NCI-H1092 (cell line): ENCODE data around the gene SPEM2.

Experiments used
- DNase-seq: peaks from one replicate; lab custom pipeline; 2025; lab: John Stamatoyannopoulos, UW

The SPEM2 gene

DNA sequence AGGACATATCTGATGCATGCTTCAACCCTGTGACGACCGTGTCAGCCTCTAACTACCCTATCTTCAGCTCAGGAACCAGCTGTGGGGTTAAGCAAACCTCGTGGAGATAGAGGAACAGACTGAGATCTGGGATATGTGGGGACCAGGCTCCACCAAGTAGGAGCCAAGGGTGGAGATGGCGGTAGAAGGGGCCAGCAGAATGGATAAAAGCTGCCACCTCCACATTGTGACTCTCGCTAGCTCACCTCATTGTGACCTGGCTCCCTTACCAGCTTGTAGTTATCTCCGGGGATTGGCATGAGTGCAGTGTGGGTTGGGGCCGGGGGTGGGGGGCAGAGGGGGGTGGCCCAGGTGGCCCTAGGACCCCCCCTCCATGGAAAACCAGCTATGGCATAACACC lies at the start of gene SPEM2:
SPEM2 (plus strand) TSS at position 301 of the 400 bp plus-strand sequence; CDS start at position 374, 73 bp downstream.
- DNase-seq: no peak

DNA sequence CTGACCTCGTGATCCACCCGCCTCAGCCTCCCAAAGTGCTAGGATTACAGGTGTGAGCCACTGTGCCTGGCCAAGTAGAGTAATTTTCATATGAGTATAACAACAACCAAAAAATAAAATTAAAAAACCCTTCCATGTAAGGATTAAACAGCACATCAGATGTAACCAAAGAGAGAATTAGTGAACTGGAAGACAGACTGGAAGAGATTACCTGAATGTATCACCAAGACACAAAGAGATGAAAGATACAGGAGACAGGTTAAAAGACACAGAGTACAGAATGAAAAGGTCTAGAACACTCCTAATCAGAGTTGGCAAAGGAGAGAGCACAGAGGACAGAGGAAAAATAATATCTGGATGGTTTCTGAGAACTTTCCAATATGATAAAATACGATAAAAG lies 46.3 kb upstream of the SPEM2 start:
- no peak for DNase-seq

DNA sequence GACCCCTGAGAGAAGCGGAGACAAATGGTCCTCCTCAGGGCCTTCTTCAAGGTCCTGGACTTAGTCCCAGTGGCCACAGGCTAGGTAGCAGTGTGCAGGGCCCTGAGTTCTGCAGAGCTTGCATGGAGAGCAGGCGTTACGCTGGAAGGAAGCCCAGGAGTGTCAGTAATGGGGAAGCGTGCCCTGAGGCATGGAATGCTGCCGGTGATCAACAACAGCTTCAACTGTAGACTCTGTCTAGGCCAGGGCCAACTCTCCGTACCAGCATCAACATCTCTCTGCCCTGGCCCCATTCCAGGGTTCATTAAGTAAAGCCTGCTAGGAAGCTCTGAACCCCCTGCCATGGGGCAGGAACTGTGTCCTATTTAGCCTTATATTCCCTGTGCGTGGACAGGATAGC lies 45.1 kb upstream of the SPEM2 start:
- DNase-seq: no peak

DNA sequence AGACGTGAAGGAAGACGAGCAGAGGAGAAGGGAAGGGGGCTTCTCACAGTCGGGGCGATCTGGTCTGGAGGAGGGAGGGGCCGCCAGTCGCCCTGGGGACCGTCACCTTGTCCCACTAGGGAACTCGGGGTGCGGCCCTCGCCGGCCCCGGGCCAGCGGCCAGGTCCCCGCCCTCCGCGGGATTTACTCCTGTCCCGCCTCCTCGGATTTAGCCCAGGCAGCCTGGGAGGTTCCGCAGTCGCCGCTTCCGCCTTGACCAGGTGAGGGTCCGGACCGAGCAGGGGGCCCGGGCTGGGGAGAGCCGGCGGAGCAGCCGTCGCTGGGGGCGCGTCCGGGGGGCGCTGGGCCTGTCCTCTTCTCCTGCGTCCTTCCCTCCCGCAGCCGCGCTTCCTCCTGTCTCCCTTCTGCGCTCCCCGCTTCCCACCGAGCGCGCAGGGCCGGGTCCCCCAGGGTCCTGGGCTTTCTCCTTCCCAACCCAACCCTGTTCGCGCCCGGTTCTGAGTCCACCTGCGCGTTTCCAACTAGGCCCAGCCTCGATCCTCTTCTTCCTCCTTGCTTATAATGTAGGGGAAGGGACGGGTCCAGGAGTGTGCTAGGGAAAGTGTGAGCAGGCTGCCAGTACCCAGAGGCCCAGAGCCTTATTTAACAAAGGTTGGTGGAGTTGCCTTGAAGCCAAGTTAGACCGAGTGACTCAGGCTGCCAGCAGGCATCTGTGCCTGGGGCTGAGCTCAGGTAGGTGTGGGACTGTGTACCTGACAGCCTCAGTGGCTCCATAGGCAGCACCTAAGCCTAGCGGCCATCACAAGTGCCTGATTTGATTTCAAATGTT lies 44.3 kb upstream of the SPEM2 start, which contains the start of gene TNK1:
TNK1 (plus strand) TSS at position 235 of the 829 bp plus-strand sequence. CDS start 1,838 bp downstream, outside the sequence.
- no peak for DNase-seq

DNA sequence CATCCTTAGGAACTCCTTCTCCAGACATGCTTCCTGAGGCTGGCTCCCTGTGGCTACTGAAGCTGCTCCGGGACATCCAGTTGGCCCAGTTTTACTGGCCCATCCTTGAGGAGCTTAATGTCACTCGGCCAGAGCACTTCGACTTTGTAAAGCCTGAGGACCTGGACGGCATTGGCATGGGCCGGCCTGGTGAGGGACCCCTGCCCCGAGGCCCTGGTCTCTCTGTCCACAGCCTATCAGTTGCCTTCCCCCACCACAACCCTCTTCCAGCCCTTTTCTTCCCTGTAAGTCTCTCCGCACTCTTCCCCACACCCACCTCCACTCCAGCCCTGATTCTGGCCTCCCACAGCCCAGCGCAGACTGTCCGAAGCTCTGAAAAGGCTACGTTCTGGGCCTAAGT lies 42.5 kb upstream of the SPEM2 start:
- DNase-seq: no peak

DNA sequence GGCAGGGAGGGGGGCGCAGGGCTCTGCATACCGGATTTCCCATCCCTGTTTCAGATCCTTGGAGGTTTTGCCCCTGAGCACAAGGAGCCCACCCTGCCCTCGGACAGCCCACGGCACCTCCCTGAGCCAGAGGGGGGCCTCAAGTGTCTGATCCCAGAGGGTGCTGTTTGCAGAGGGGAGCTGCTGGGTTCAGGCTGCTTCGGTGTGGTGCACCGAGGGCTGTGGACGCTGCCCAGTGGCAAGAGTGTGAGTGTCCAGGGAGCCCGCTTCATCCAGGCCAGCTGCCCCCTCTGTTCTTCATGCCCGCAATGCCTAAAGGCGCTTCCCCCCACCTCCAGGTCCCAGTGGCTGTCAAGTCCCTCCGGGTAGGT lies 42.1 kb upstream of the SPEM2 start:
- DNase-seq: no peak

DNA sequence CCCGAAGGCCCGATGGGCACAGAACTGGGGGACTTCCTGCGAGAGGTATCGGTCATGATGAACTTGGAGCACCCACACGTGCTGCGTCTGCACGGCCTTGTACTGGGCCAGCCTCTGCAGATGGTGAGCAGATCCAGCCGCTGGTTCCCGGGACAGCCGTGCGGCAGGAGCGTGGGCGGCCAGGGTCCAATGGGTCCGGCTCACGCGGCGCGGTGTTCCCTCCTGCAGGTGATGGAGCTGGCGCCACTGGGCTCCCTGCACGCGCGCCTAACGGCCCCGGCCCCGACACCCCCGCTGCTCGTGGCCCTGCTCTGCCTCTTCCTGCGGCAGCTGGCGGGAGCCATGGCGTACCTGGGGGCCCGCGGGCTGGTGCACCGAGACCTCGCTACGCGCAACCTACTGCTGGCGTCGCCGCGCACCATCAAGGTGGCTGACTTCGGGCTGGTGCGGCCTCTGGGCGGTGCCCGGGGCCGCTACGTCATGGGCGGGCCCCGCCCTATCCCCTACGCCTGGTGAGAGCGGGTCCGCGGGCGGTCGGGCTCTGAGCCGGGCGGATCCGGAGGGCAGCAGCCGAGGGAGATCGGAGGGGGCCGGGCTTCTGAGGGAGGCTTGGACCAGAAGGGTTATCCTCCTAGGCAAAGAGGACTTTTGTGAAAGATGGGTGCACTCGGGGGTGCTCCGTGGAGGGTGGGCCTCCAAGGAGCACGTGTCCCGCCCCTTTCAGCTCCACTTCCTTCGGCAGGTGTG lies 41.5 kb upstream of the SPEM2 start:
- DNase-seq: peak; percentile 44

DNA sequence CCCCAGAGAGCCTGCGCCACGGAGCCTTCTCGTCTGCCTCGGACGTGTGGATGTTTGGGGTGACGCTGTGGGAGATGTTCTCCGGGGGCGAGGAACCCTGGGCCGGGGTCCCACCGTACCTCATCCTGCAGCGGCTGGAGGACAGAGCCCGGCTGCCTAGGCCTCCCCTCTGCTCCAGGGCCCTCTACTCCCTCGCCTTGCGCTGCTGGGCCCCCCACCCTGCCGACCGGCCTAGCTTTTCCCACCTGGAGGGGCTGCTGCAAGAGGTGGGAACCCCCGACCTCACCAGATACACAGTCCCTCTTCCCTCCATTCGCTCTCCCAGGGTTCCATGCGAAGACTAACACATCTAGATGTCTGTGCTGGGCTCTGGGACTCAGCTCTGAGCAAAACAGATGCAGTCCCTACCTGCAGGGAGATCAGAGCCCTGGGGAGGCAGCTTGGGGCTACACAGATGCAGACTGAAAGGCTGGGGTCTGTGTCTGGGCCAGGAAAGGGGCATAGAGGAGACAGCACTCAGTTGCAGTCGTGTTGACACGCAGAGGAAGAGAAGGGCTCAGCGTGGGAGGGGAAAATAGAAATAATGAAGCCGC lies 40.8 kb upstream of the SPEM2 start:
- DNase-seq: no peak

DNA sequence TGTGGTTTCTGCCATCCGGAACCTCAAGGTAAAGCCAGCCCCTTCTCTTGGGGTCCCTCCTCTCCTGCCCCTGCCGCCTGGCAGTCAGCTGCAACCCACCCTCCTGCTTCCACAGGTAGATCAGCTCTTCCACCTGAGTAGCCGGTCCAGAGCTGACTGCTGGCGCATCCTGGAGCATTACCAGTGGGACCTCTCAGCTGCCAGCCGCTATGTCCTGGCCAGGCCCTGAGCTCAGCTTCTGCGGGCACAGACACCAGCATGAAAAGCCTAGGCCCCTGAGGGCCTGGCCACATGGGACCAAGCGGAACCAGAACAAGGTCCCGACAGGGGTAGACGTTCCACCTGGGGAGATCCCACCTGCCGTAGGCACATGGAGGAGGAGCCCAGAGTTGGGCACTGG lies 36.6 kb upstream of the SPEM2 start:
- DNase-seq: no peak

DNA sequence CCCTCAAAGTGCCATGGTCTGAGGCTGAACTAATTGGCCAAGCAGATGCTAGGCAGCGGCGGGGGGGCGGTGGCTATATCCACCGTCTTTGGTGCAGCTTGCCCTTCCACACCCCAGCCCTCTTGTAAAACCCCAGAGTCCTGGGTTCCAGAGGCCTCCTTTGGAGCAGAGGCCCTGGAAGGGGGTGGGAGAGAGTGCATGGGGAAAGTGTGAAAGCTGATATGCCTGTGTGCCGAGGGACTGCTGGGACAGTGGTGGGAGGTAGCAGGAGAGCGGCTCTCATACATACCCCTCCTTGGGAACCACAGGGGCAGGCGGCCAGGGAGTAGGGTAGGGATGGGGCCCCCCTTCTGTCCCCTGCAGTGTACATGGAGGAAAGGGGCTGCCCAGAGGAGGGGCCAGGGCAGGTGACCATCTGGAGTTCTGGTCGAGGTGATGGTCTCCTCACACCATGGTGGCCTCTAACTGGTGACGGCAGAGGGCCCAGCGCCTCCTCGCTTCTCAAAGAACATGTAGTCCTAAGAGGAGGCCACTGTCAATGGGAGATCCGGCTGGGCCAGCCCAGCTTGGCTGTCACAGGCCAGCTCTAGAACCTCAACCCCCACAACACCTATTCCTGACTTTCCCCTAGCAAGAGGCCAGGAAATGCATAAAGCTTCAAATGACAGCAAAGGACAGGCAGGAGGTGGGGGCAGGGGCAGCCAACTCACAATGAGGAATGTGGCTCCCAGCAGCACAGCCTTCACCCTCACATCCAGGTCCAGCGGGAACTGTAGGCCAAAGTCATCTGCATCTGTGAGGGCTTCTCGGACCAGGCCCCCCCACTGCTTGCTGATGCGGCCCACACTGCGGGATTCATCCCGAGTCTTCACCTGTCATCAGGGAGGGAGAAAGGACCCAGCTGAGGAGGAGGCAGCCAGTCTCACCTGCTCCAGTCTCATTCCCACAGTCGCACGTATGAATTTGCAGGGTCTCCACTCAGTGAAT lies 35.2 kb upstream of the SPEM2 start:
- DNase-seq: no peak

DNA sequence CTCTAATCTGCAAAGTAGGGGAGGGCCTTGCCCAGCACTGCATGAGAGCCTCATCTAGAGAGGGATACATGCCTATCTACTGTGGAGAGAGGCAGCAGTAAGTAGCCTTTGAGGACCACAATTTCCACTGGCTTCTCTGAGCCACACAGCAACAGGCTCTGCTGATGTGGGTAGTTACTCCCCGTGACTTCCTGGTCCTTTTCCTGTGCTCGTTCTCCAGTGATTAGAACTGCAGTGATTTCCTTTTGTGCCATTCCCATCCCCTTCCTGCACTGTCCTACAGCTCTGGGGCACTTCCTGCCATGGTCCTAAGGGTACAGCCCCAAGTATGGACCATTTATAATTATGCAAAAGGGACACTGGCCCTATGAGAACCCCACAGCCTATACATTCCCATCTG lies 34.1 kb upstream of the SPEM2 start:
- no peak for DNase-seq

DNA sequence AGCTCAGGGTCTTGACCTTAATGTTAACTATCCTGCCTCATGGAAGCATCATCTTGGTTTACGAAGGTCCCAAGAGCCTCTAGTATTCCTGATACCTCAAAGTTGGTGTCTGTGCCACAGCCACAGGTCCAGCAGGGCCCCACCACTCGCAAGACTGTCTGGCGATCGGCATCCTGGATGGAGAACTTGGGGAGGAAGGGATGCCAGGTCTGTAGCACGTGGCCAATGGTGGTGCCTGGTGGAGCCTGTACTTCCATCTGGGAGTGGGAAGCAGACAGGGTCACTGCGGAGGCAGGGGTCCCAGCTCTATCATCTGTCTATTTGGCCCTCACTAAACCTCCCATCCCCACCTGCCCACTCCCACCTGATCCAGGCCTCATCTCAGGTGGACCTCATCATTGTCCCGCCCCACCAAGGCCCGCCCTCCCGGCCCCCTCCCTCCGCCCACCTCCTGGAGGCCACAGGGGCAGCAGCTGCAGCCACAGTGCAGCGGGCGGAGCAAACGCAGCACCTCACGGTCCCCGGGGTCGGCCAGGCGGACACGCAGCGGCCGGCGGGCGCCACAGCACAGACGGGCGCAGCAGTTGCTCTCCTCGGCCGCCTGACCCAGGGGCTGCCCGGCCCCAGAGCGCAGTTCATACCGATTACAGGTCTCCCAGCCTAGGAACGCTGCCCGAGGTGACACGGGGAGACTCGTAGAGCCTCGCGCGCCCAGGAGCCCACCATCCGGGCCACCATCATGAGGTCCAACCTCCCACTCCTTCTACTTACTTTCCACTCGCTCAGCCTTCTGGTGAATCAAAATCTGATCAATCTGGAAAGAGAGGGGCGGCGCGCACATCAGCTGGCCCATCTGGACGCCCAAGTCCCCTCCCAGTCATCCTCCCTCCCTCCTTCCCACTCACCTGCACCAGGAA lies 32.5 kb upstream of the SPEM2 start:
- DNase-seq: no peak

DNA sequence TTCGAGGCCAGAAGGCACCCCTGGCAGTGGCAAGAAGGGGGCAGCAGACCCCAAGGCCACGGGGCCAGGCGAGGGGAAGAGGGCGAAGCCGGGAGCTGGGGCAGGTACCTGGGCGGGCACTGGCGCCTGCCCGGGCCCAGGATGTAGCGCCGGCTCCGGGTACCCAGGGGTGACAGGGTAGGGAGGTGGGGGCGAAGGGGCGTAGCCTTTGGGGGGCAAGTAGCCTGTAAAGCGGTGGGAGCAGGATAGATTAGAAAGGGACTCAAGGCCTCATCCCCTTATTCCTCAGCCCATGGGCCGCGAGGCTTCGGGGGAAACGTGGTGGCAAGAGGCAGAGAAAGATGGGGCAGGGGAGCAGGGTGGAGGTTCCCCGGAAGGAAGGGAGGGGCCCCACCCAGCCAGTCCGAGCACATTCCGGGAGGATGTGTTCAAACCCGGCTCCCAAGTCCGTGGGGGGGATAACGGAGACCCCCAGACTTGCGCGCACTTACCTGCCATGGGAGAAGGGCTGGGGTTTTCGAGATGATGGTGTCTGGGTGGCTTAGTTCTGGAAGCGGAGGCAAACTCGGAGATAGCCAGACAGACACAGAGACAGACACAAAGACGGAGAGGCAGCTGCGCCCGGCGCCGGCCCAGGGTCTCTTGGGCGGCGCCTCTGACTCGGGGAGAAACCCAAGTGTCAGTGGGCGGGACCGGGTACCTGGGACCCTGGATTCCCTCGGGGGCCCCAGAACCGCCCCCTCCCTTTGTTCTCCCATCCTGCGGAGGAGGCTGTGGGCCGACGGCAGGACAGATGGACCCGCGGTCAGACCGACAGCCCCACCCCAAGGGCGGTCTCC lies 31.6 kb upstream of the SPEM2 start:
- no peak for DNase-seq

DNA sequence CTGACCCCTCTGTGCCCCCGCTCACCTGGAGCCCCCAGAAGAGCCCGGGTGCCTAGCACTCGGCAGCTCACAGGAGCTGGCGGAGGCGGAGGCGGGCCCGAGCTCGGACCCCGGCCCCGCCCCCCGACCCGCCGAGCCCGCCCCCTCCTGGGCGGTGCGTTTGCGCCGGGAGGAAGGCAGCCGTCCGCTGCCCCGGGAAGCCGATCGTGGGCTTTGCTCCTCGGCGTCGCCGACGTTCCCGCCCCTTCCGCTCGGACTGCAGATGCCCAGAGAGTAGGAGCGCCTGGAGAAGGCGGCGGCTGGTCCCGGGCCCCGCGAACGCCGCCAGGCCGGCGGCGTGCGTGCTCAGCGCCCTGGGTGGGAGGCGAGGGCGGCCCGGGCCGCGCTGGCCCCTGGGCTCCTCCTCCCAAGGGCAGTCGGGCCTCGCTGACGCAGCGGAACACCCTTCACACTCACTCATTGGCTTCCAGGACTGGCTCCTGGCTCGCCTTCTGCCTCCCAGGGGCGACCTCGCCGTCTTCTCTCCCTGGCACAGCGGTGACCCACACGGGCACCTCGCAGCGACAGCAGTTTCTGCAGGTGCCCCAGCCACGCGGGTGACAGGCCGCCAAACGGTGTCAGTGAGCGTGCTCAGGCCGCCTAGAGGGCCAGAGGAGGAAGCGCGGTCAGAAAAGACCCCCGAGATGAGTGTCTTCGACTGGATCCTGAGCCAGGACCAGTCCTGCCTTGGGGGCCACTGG lies 30.8 kb upstream of the SPEM2 start, which contains the start of gene PLSCR3:
PLSCR3 (minus strand) TSS at position 74 of the 740 bp plus-strand sequence. CDS start 415 bp downstream, outside the sequence.
- peak; percentile 55 for DNase-seq

DNA sequence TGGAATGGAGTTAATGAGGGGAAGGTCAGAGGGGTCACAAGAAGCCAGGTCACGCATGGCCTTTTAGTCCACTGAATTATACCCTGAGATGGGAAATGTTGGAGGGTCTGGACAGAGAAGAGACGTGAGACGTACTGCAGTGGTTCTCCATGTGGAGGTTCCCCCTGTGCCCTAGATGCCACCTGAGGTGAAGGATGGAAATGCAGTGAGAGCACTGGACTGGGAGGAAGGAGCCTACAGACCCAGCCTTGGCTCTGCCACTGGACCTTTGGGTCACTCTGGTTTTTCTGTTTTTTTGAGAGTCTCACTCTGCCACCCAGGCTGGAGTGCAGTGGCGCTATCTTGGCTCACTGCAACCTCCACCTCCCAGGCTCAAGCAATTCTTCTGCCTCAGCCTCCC lies 29.3 kb upstream of the SPEM2 start:
- DNase-seq: no peak

DNA sequence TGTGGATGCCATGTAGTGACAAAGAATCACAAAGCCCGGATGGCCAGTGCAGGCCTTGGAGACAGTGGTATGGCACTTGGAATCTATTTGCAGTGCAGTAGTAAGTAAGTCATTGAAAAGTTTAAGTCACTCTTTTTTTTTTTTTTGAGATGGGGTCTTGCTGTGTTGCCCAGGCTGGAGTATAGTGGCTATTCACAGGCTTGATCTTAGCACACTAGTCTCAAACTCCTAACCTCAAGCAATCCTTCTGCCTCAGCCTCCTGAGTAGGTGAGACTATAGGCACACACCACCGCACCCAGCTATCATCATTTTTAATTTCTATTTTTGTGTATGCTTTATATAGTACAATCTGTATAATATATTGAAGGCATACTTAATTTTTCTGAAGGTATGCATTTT lies 26.8 kb upstream of the SPEM2 start:
- no peak for DNase-seq

DNA sequence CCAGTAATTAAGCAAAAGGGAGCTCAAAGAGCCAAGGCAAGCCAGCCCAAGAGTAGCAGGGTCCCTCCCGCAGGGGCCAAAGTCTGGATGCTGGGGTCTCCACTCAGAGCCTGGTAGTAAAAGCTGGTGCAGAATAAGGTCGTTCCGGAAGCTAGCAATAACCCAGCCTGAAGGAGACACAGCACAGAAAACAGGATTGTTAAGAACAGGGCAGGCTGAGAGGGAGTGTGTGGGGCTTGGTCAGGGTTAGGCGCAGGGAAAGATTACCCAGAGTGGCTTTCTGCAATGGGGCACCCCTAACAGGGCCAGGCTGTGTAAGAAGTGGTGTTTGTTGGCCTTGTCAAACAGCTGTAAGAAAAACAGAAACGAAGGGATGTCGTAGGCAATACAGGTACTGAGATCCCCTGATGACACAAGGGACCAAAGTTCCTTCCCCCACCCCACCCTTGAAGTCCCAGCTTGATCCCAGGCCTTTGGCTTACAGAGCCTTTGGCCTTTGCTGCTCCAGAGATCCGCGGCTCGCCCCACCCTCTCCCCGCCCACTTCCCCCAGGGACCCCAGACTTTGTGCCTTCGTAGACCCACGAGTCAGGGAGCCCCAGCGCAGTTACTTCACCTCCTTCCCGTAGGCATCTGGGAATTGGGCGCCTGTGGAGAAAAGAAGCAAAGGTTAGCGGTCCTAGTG lies 22.2 kb upstream of the SPEM2 start:
- no peak for DNase-seq

DNA sequence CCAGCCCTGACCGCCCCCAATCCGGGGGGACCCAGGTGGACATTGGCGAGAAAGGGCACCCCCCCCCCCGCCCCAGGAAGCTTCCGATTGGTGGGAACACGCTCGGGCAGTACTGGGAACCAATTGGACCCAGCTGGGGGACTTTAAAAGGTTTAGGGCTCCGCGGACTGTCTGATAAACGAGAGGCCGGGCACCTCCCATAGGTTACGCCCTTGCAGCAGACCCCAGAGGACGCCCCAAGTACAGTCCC lies 21.8 kb upstream of the SPEM2 start:
- peak; percentile 49 for DNase-seq
